A549 treated with RU486 at 1 μM for 4 hours (cell line): ENCODE data around the gene SMIM38. TPM values are rescaled to one million over a fixed set of nuclear protein-coding genes. Genes with fewer than 3 reads are reported as not detected.

Experiments
- total RNA-seq: library from RNA; stranded (reverse); fragments of 200-300 nt; extraction: Qiagen RNA extraction; gene quantifications from 5 replicates; pipeline ENCODE4 v1.2.3, GENCODE V29; 2022; ENCODE audit warnings: low read depth

Gene SMIM38
- 0.06 TPM in 1 of 5 replicates, not detected in the others for total RNA-seq

GRCh38 chr11:69155302-69156234, at the start of gene SMIM38:
Gene SMIM38, plus strand, starts transcription at chr11:69155935. Its CDS starts 1,912 bp downstream, at chr11:69157847.

Other genes with a start within 250 kb of the SMIM38 start
- not detected in 5 replicates for gene MRGPRD, start 174.9 kb upstream of the SMIM38 start, total RNA-seq
- gene MRGPRF, start 142.7 kb upstream of the SMIM38 start, total RNA-seq = 0.08 to 0.18 TPM (median 0.14 TPM) in 4 of 5 replicates, not detected in the other
- 9.1 to 13.9 TPM (median 12.4 TPM) in 5 replicates for gene TPCN2, start 107.0 kb upstream of the SMIM38 start, total RNA-seq
- gene MYEOV, start 138.2 kb downstream of the SMIM38 start, total RNA-seq = 92.4 to 111 TPM (median 104 TPM) in 5 replicates